ENCODE results near the gene DNAJB8.

DNAJB8 gene

DNA sequence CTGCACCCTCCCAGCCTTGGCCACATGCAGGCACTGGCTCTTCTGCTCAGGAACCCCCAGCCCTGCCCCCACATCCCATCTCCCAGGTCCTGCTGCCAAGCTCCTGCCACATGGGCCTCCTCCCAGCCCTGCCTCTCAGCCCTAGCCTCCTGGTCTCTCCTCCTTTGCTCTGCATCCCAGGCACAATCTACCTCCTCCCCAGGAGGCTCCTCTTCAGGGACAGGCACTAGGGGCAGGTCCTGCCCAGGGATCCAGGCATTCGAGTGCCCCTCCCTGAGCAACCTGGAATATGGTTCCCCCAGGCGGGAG is 12.4 kb downstream of the DNAJB8 start:
- TF ChIP-seq, protein P1, sequence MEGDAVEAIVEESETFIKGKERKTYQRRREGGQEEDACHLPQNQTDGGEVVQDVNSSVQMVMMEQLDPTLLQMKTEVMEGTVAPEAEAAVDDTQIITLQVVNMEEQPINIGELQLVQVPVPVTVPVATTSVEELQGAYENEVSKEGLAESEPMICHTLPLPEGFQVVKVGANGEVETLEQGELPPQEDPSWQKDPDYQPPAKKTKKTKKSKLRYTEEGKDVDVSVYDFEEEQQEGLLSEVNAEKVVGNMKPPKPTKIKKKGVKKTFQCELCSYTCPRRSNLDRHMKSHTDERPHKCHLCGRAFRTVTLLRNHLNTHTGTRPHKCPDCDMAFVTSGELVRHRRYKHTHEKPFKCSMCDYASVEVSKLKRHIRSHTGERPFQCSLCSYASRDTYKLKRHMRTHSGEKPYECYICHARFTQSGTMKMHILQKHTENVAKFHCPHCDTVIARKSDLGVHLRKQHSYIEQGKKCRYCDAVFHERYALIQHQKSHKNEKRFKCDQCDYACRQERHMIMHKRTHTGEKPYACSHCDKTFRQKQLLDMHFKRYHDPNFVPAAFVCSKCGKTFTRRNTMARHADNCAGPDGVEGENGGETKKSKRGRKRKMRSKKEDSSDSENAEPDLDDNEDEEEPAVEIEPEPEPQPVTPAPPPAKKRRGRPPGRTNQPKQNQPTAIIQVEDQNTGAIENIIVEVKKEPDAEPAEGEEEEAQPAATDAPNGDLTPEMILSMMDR (IDR thresholded peaks at IDR 0.05; ENCODE audit: low read depth, low read length) = no peak
- TF ChIP-seq POLR2A (IDR thresholded peaks at IDR 0.05; ENCODE audit: extremely low read depth, insufficient read length) = no peak
- TF ChIP-seq, protein P2, sequence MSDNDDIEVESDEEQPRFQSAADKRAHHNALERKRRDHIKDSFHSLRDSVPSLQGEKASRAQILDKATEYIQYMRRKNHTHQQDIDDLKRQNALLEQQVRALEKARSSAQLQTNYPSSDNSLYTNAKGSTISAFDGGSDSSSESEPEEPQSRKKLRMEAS (IDR thresholded peaks at IDR 0.05; ENCODE audit: low read depth, low read length) = no peak
- TF ChIP-seq MYC (IDR thresholded peaks at IDR 0.05; ENCODE audit: low read depth, low read length) = no peak
- no peak for DNase-seq (ENCODE audit: low read depth)
- H3K4me3 ChIP-seq (ENCODE audit: low read depth, low read length) = no peak overlapping the region

DNA sequence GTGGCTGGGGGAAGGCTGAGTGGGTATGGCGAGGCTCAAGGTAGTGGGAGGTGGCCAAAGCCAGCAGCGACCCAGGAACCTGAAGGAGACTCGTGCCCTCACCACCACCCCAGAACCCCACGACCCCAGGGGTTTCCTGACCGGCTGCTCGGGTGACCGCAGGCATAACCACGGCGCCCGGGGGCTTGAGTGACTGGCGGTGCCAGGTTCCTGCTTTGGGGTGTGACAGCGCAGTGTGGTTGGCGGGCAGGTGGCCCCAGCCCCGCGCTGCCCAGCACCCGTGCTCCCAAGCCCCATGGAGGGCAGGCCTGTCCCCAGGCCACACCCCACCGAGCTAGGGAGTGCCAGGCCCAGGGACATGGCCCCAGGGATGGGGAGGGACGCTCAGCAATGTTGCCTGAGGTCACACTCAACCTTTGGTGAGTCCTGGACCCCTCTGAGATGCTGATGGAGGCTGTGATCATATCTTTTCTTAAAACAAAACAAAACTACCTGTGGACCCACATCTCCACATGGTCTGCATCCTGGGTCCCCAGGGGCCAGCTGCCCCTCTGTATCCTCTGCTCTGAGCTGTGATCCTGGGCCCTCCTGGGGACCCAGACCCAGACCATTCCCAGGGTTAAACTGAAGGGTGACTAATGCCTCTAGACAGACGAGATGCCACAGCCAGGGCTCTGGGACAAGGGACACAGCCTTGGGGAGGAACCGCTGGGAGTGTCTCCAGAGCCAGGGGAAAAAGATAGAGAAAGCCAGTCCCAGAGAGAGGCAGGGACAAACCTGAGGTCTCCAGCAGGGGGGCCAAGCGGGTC is 13.0 kb downstream of the DNAJB8 start:
- no peak overlapping the region for H3K4me3 ChIP-seq (ENCODE audit: low read depth, low read length)
- peak; percentile 48 for DNase-seq (ENCODE audit: low read depth)
- TF ChIP-seq MYC (IDR thresholded peaks at IDR 0.05; ENCODE audit: low read depth, low read length) (no peak), POLR2A (IDR thresholded peaks at IDR 0.05; ENCODE audit: extremely low read depth, insufficient read length) (no peak)
- TF ChIP-seq, protein P1 (IDR thresholded peaks at IDR 0.05; ENCODE audit: low read depth, low read length) = no peak
- TF ChIP-seq, protein P2 (IDR thresholded peaks at IDR 0.05; ENCODE audit: low read depth, low read length) = no peak

DNA sequence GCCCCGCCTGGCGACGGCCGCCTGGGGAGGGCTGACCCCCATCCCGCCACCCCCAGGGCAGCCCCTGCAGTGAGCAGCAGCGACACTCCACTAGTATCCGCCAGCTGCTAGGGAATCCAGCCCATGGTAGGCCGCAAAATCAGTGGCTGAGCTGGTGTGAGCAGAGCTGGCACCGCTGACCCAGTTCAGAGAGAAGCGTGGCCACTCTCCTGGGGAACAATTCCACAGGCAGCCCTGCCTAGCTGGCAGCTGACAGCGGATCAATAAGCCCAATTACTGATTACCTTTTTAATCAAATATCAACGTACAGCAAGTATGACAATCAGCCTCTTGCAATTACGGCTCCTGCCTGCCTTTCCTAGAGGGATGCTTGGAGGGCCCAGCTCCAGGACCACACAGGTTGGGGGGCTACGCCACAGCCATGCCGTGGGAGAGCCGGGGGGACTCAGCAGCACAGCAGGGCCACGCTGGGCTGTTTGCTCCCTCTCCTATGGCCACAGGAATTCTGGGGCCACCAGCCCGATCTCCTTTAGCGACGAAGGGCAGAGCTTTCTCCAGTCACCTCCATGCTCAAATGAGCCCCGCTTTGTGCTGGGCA is 13.9 kb downstream of the DNAJB8 start:
- TF ChIP-seq, protein P2 (IDR thresholded peaks at IDR 0.05; ENCODE audit: low read depth, low read length) = no peak
- TF ChIP-seq, protein P1 (IDR thresholded peaks at IDR 0.05; ENCODE audit: low read depth, low read length) = no peak
- TF ChIP-seq MYC (IDR thresholded peaks at IDR 0.05; ENCODE audit: low read depth, low read length) = no peak
- TF ChIP-seq POLR2A (IDR thresholded peaks at IDR 0.05; ENCODE audit: extremely low read depth, insufficient read length) = no peak
- DNase-seq (ENCODE audit: low read depth) = no peak
- H3K4me3 ChIP-seq (ENCODE audit: low read depth, low read length) = no peak overlapping the region

DNA sequence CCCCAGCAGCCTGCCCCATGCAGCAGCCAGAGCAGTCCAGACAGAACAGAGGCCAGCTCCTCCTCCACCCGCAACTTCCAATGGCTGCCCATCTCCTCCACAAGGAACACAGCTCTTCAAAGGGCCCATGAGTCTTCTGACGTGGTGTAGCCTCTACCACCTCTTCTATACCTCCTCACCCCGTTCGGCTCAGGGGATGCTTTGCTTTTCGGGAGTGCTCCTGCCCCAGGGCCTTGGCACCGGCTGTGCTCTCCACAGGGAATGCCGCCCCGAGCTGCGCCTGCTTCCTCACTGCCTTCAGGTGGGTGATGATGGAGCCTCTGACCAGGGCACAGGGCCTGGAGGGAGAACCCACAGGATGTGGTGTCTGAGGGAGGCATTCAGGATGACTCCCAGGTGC is 14.6 kb downstream of the DNAJB8 start:
- TF ChIP-seq, protein P1 (IDR thresholded peaks at IDR 0.05; ENCODE audit: low read depth, low read length) = no peak
- no peak for TF ChIP-seq MYC (IDR thresholded peaks at IDR 0.05; ENCODE audit: low read depth, low read length)
- no peak for TF ChIP-seq POLR2A (IDR thresholded peaks at IDR 0.05; ENCODE audit: extremely low read depth, insufficient read length)
- TF ChIP-seq, protein P2 (IDR thresholded peaks at IDR 0.05; ENCODE audit: low read depth, low read length) = no peak
- DNase-seq (ENCODE audit: low read depth) = no peak
- H3K4me3 ChIP-seq (ENCODE audit: low read depth, low read length) = no peak overlapping the region

DNA sequence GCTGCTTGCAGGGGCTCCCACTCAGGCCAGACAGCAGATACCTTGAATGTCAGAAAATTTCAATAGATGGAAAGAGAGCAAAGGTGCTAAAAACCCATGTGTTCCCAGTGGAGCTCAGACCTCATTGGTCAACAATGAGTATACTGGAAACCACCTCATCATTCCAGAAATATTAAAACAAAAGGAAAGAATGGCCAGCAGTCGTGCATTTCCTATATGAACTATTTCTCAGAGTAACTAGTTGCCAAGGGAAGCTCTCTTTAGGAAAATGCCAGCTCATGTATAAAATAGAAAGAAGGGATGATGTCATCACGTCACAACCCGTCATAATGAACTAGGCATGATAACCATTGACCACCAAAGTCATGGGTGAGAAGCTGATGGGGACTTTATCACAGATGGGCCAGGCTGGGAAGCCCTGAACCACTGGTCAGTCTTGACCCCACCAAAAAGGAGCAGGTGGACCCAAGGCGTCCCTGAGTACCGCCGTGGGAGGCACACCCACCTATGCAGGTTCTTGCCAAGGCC is 17.5 kb downstream of the DNAJB8 start:
- H3K4me3 ChIP-seq (ENCODE audit: low read depth, low read length) = no peak overlapping the region
- TF ChIP-seq, protein P2 (IDR thresholded peaks at IDR 0.05; ENCODE audit: low read depth, low read length) = no peak
- TF ChIP-seq MYC (IDR thresholded peaks at IDR 0.05; ENCODE audit: low read depth, low read length) (no peak), POLR2A (IDR thresholded peaks at IDR 0.05; ENCODE audit: extremely low read depth, insufficient read length) (no peak)
- TF ChIP-seq, protein P1 (IDR thresholded peaks at IDR 0.05; ENCODE audit: low read depth, low read length) = no peak
- no peak for DNase-seq (ENCODE audit: low read depth)

Measured in NB4 (cell line).